ENCODE data around the gene MEIOSIN. TPM values are rescaled to one million over a fixed set of nuclear protein-coding genes. Genes with fewer than 3 reads are reported as not detected.

Gene MEIOSIN
- total RNA-seq, 4 donors from 2014 or later = not detected

DNA sequence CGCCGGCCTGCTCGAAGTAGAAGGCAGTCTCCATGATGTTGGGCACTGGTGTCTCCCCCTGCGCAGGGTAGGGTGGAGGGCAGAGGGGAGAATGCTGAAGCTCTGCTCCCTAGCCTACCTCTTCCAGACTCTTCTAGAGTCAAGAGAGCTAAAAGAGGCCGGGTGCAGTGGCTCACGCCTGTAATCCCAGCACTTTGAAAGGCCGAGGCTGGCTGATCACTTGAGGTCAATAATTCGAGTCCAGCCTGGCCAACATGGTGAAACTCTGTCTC, 71.7 kb downstream of the MEIOSIN start:
- Histone ChIP-seq H3K4me3 (no peak overlapping the region), H3K4me1 (no peaks in the 10 kb centered on the region), H3K9me3 (no peaks in the 10 kb centered on the region), H3K27ac (no peak overlapping the region), H3K27me3 (no peaks in the 10 kb centered on the region), H3K36me3 (no peaks in the 10 kb centered on the region)
- intact Hi-C loops (cut with DNase I; ENCODE audit: low total_unique reads) = no loop called here
- TF ChIP-seq, protein P1, sequence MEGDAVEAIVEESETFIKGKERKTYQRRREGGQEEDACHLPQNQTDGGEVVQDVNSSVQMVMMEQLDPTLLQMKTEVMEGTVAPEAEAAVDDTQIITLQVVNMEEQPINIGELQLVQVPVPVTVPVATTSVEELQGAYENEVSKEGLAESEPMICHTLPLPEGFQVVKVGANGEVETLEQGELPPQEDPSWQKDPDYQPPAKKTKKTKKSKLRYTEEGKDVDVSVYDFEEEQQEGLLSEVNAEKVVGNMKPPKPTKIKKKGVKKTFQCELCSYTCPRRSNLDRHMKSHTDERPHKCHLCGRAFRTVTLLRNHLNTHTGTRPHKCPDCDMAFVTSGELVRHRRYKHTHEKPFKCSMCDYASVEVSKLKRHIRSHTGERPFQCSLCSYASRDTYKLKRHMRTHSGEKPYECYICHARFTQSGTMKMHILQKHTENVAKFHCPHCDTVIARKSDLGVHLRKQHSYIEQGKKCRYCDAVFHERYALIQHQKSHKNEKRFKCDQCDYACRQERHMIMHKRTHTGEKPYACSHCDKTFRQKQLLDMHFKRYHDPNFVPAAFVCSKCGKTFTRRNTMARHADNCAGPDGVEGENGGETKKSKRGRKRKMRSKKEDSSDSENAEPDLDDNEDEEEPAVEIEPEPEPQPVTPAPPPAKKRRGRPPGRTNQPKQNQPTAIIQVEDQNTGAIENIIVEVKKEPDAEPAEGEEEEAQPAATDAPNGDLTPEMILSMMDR (IDR thresholded peaks at IDR 0.05) = no peak
- no peak for TF ChIP-seq POLR2A (IDR thresholded peaks at IDR 0.05)
- DNase-seq = no peak

DNA sequence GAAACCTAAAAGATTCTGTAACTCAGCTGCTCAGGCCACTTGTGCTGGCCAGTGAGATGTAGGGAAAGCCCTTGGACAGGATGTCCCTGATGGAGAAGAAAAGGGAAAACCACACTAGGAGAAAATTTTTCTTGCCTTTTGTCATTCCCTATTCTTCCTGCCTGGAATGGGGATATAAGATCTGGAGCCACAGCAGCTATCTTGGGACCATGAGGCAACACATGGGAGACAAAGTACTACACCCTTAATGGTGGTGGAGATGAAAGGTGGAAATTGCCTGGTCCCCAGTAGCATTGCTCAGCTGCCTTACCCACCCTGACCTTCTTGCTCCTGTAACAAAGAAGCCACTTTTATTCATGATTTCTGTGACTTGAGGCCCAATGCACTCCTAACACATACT, 72.5 kb downstream of the MEIOSIN start:
- no peaks in the 10 kb centered on the region for H3K27me3 ChIP-seq
- no peaks in the 10 kb centered on the region for H3K36me3 ChIP-seq
- no peaks in the 10 kb centered on the region for H3K4me1 ChIP-seq
- intact Hi-C loops (cut with DNase I; ENCODE audit: low total_unique reads) = no loop called here
- H3K4me3 ChIP-seq = no peak overlapping the region
- TF ChIP-seq POLR2A (IDR thresholded peaks at IDR 0.05) = no peak
- TF ChIP-seq, protein P1 (IDR thresholded peaks at IDR 0.05) = no peak
- no peak for DNase-seq
- H3K9me3 ChIP-seq = no peaks in the 10 kb centered on the region
- H3K27ac ChIP-seq = no peak overlapping the region

DNA sequence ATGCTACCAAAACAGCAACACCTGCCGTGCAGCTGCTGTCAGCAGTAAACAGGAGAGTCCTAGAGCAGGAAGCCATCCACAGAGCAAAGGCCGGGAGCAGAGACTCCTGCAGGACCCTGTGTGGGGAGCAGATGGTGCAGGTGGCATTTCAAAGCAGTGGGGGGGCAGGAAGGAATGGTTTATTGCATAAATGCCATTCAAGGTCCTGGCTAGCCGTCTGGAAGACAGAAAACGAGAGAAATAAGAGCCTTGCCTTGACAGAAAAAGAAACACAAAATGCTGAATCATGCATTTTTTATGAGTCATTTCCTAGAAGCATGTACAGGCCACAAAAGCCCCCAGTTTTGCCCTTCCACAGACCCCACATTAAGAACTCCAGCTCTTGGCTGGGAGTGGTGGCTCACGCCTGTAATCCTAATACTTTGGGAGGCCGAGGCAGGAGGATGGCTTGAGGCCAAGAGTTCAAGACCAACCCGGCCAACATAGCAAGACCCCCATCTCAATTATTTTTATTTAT, 76.5 kb downstream of the MEIOSIN start:
- Histone ChIP-seq H3K4me3 (no peak overlapping the region), H3K4me1 (no peaks in the 10 kb centered on the region), H3K9me3 (no peaks in the 10 kb centered on the region), H3K27me3 (no peaks in the 10 kb centered on the region), H3K27ac (no peak overlapping the region), H3K36me3 (no peaks in the 10 kb centered on the region)
- no peak for TF ChIP-seq POLR2A (IDR thresholded peaks at IDR 0.05)
- TF ChIP-seq, protein P1 (IDR thresholded peaks at IDR 0.05) = no peak
- intact Hi-C loops (cut with DNase I; ENCODE audit: low total_unique reads) = no loop called here
- DNase-seq = no peak

DNA sequence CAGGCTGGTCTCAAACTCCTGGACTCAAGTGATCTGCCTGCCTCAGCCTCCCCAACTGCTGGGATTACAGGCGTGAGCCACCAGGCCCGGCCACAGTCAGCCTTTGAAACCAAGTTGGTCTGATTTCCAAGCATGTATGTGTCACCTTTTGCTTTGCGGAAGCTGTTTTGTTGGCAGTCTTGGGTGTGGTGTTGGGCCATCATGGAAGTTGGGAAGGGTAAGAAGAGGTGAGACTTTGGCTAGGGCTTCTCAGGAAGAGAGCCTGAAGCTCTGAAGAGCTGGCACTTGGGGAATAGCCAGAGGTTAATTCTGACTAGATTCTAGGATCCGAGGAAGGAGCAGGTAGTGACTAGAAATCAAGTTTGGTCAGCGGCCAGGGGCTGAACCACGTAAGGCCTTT, 79.1 kb downstream of the MEIOSIN start:
- intact Hi-C loops (cut with DNase I; ENCODE audit: low total_unique reads) = no loop called here
- Histone ChIP-seq H3K9me3 (no peaks in the 10 kb centered on the region), H3K27me3 (no peaks in the 10 kb centered on the region), H3K4me1 (no peaks in the 10 kb centered on the region), H3K36me3 (no peaks in the 10 kb centered on the region), H3K4me3 (no peak overlapping the region), H3K27ac (no peak overlapping the region)
- no peak for DNase-seq
- TF ChIP-seq, protein P1 (IDR thresholded peaks at IDR 0.05) = no peak
- TF ChIP-seq POLR2A (IDR thresholded peaks at IDR 0.05) = no peak

Other genes with a start within 250 kb of the MEIOSIN start
- gene RTN2, start 236.4 kb upstream of the MEIOSIN start, total RNA-seq = 1 to 10 TPM in 3 of 4 donors, not detected in 1; 5.9 to 9.0 (median 7.0) TPM
- gene PPM1N, start 235.0 kb upstream of the MEIOSIN start, total RNA-seq = 10 to 100 TPM in 1 of 4 donors, not detected in 3; 42.5 TPM
- 100 to 1,000 TPM in 1 of 4 donors, 10 to 100 TPM in 3; 21.5 to 157 (median 38.3) TPM for gene VASP, start 226.0 kb upstream of the MEIOSIN start, total RNA-seq
- gene OPA3, start 148.6 kb upstream of the MEIOSIN start, total RNA-seq = 1 to 10 TPM; 2.8 to 9.1 (median 5.1) TPM
- gene GPR4, start 131.2 kb upstream of the MEIOSIN start, total RNA-seq = 10 to 100 TPM in 1 of 4 donors, 1 to 10 TPM in 2, under 1 TPM in 1; 0.62 to 13.5 (median 6.6) TPM
- gene EML2, start 94.0 kb upstream of the MEIOSIN start, total RNA-seq = 10 to 100 TPM in 2 of 4 donors, 1 to 10 TPM in 2; 1.2 to 18.4 (median 11.6) TPM
- gene GIPR, start 65.2 kb upstream of the MEIOSIN start, total RNA-seq = under 1 TPM in 1 of 4 donors, not detected in 3; 0.98 TPM
- gene SNRPD2, start 41.5 kb upstream of the MEIOSIN start, total RNA-seq = 100 to 1,000 TPM in 3 of 4 donors, 10 to 100 TPM in 1; 96.0 to 386 (median 310) TPM
- 10 to 100 TPM in 1 of 4 donors, 1 to 10 TPM in 2, not detected in 1; 6.5 to 18.2 (median 9.5) TPM for gene QPCTL, start 40.8 kb upstream of the MEIOSIN start, total RNA-seq
- 10 to 100 TPM in 3 of 4 donors, 1 to 10 TPM in 1; 7.0 to 36.1 (median 15.2) TPM for gene FBXO46, start 2.5 kb upstream of the MEIOSIN start, total RNA-seq
- 10 to 100 TPM in 2 of 4 donors, 1 to 10 TPM in 2; 4.4 to 48.9 (median 12.5) TPM for gene SIX5, start 35.8 kb downstream of the MEIOSIN start, total RNA-seq
- gene DMPK, start 49.1 kb downstream of the MEIOSIN start, total RNA-seq = 100 to 1,000 TPM in 1 of 4 donors, 10 to 100 TPM in 3; 15.3 to 211 (median 43.8) TPM
- gene DMWD, start 59.4 kb downstream of the MEIOSIN start, total RNA-seq = 100 to 1,000 TPM in 1 of 4 donors, 10 to 100 TPM in 2, 1 to 10 TPM in 1; 4.4 to 103 (median 36.9) TPM
- under 1 TPM in 2 of 4 donors, not detected in 2; 0.14 to 0.40 TPM for gene RSPH6A, start 81.9 kb downstream of the MEIOSIN start, total RNA-seq
- 10 to 100 TPM; 32.0 to 72.6 (median 46.4) TPM for gene SYMPK, start 129.7 kb downstream of the MEIOSIN start, total RNA-seq
- not detected for gene FOXA3, start 130.9 kb downstream of the MEIOSIN start, total RNA-seq
- 10 to 100 TPM in 3 of 4 donors, 1 to 10 TPM in 1; 8.2 to 38.4 (median 23.3) TPM for gene IRF2BP1, start 152.7 kb downstream of the MEIOSIN start, total RNA-seq
- 10 to 100 TPM in 1 of 4 donors, 1 to 10 TPM in 2, under 1 TPM in 1; 0.62 to 13.2 (median 2.8) TPM for gene MYPOP, start 169.2 kb downstream of the MEIOSIN start, total RNA-seq
- gene NANOS2, start 181.3 kb downstream of the MEIOSIN start, total RNA-seq = not detected
- 10 to 100 TPM in 1 of 4 donors, 1 to 10 TPM in 3; 1.5 to 17.6 (median 2.4) TPM for gene NOVA2, start 240.4 kb downstream of the MEIOSIN start, total RNA-seq

Data from uterus (tissue), 4 donors.